NCI-H146 treated with DMSO at 0.1 percent for 48 hours (cell line): ENCODE measurements around the gene PDIA2.
"Not testable (repeated sequence)": the region's sequence is repeated elsewhere in the genome, so short reads cannot be mapped to it uniquely, and the experiment has no call there.

Experiments
- DNase-seq: peaks from one replicate; lab custom pipeline; 2025; ENCODE audit not compliant: unreplicated experiment; lab: John Stamatoyannopoulos, UW

The PDIA2 gene

GRCh38 chr16:263182-263774, 19.7 kb upstream of the PDIA2 start:
- DNase-seq, result no peak

- no peak for DNase-seq
Observed at GRCh38 chr16:263944-264343, 19.0 kb upstream of the PDIA2 start.

GRCh38 chr16:264440-264951, 18.5 kb upstream of the PDIA2 start:
- no peak for DNase-seq

GRCh38 chr16:265002-265529, 17.9 kb upstream of the PDIA2 start:
- no peak for DNase-seq

DNA sequence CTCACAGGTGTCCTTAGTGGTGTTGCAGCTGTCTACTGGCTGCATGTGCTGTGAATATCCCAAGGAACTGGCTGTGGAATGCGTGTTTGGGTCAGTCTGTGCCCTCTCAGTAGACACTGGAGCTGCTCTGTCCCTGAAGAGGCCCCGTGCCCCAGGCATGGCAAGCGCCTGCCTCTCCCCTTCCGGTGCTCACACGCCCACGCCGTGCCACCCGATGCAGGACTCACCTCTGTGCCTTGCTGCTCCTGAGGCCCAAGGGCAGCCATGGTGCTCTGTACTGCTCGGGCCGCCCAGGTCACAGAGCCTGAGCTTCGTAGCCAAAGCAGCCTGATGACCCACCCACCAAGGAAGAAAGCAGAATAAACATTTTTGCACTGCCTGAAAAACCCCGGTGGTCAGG, 17.3 kb upstream of the PDIA2 start:
- no peak for DNase-seq

DNA sequence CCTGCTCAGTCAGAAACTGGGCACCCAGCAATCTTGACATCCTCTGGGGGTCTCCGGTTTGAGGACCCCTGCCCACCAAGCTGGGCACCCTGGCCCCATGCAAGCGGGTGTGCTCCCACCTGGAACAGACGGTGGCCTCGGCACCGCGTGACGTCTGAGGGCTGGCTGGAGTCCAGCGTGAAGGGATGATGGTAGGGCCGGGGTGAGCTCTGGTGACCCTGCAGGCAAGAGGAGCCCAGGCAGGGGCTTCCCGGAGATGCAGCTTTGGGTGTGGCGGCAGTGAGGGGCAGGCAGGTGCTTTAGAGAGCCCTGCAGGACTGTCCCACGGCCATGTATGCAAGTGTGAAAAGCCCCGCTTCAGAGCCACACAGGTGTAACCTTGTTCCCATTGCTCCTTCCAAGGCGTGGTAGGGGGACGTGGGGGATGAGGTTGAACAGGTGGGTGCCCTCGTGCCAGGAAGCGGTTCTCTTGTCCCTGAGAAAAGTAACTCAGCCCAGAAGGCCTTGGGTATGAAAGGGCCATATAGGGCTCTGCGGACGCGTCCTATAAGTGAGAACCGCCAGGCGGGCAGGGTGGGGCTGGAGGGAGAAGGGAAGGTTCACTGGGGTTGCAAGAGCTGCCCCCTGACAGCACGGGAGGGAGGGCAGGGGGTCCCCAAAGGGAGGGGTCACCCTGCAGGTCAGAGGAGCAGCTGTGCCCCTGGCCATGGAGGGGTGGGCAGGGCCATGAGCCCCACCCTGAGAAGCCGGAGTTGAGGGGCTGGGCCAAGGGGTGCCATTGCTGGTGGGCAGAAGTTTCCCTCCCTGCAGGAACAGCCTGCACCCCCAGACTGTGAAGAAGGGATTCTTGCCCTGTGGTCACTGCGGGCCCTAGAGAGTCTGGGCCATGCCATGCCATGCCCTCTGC, 16.5 kb upstream of the PDIA2 start:
- no peak for DNase-seq

- DNase-seq, result not testable (repeated sequence)
Observed at GRCh38 chr16:267562-267961, 15.4 kb upstream of the PDIA2 start.

- no peak for DNase-seq
Observed at GRCh38 chr16:268141-269053, 14.6 kb upstream of the PDIA2 start.

DNA sequence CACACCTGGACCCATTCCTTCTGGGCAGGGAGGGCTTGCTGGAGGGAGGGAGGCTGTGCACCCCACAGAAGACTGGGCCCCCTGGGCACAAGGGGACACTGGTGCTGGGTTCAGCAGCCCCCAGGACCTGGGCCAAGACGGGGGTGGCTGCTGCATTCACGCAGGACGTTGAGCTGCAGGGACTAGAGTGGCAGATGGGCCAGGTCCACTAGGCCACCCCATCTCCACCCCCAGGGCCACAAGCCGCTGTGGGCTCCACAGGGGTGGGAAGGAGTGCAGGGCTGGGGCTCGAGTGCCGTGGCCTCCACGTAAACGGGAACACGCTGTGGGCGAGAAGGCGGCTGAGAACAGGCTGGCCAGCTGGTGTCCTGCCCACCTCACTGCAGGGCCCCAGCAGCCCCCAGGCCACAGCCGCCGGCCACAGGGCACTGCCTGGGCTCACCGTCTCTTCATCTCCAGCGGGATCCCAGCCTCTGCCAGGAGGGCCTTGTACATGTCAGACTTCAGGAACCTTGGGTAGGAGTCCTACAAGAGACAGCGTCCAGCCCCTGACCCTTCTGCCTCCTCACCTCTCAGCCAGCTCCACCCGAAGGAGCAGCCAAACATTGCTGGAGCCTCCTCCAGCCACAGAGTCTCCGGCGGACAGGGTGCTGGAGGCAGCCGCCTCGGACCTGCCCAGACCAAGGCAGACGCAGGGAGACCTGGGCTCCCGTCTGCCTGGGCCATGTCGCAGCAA, 13.7 kb upstream of the PDIA2 start:
- no peak for DNase-seq

DNA sequence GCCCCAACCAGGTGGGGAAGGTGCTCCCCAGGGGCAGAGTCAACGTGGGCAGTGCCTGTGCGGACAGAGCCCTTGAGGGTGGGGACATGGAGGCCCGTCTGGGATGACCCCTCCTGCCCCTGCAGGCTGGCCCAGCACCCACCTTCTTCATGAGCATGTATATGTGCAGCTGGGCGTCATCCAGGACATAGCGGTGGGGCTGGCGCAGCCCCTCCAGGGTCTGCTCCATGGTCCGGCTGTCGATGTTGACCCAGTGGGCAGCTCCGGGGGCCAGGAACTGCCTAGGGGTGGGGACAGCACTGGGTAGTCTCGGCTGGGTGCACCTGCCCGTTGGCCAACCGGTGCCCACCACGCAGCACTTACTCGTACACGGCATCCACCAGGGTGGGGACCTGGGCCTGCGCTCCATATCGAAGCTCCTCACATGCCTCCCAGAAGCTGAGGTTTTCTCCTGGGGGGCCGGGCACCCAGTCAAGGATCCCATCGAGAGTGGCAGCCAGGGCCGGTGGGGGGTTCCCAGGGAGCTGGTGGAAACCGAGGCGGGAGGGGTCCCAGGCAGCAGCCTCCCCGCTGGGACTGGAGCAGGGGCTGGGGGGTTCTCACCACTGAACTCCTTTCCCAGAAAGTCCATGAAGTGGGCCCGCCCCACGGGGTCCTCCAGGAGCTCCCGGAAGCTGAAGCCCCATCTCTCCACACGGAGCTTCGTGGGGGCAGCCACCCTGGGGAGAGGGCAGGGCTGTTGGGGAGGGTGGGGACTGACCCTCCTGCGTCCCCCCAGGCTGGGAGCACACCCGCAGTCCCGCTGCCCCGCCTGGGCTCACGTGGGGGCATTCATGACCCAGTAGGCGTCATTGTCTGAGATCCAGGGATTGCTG, 12.3 kb upstream of the PDIA2 start:
- DNase-seq, result no peak

- DNase-seq, result no peak
Observed at GRCh38 chr16:272633-273546, 10.1 kb upstream of the PDIA2 start.

- no peak for DNase-seq
Observed at GRCh38 chr16:273547-274421, 9.2 kb upstream of the PDIA2 start.

- peak; percentile 7 for DNase-seq
Observed at GRCh38 chr16:275041-275641, 7.8 kb upstream of the PDIA2 start.

- no peak for DNase-seq
Observed at GRCh38 chr16:275786-276232, 7.2 kb upstream of the PDIA2 start, which contains the start of gene RGS11. TSS of gene RGS11 (minus strand) at chr16:275944. CDS start at chr16:275911, 33 bp downstream.

DNA sequence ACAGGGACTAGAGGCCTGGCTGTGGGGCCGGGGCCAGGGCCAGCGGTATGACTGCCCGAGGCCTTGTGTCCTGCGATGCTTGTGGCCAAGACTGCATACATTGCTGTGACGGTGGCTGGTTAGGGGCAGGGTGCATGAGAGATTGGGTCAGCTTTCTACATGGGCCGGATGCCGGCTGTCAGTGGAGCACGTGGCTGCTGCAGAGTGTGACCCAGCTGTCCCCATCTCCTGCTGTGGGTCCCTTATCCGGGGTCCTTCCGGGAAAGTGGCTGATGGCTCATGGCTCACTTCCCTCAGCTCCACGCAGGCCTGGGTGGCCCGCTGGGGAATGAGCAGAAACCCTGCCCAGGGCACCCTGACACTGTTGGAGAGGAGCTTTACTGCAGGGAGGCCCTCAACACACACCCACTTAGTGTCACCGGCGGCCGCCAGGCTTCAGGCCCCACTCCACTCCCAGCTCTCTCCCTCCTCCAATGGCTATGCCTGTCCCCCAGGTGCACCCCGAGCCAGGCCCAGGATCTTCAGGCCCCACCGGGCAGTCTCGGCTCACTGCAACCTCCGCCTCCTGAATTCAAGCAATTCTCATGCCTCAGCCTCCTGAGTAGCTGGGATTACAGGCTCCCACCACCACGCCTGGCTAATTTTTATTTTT, 6.4 kb upstream of the PDIA2 start:
- no peak for DNase-seq

DNA sequence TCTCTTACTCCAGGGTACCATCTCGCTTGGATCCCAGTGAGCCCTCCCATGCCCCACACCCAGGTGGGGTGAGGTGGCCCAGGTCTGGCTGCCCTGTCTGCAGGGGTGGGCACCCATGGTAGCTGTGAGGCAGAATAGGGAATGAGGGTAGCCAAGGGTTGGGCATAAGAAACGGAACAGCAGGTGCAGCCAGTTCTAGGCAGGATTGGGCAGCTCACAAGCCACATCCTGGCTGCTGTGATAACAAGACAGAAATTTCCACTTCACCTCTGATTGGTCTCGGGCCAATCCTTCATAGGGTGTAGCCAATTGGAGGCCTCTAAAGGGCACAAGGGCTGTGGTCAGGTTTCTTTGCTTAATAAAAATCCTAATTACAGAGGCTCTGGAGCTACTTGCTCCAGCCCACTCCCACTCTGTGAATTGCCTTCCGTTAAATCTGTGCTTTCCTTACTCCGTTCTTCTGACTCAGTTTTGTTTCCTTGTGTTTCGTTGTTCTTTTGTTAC, 4.0 kb upstream of the PDIA2 start:
- peak; percentile 68 for DNase-seq
